Stimulated activated CD4-positive, alpha-beta T cell treated with anti-CD3 and anti-CD28 coated beads, Interleukin-12 subunit alpha, Interleukin-12 subunit beta, amount 100 ng/mL, for 4 hours (primary cell): ENCODE data around the gene SLC32A1.

Experiments used
- DNase-seq: peaks from one replicate; pipeline ENCODE4 v3.0.0-alpha.2; 2020

Gene SLC32A1

DNA sequence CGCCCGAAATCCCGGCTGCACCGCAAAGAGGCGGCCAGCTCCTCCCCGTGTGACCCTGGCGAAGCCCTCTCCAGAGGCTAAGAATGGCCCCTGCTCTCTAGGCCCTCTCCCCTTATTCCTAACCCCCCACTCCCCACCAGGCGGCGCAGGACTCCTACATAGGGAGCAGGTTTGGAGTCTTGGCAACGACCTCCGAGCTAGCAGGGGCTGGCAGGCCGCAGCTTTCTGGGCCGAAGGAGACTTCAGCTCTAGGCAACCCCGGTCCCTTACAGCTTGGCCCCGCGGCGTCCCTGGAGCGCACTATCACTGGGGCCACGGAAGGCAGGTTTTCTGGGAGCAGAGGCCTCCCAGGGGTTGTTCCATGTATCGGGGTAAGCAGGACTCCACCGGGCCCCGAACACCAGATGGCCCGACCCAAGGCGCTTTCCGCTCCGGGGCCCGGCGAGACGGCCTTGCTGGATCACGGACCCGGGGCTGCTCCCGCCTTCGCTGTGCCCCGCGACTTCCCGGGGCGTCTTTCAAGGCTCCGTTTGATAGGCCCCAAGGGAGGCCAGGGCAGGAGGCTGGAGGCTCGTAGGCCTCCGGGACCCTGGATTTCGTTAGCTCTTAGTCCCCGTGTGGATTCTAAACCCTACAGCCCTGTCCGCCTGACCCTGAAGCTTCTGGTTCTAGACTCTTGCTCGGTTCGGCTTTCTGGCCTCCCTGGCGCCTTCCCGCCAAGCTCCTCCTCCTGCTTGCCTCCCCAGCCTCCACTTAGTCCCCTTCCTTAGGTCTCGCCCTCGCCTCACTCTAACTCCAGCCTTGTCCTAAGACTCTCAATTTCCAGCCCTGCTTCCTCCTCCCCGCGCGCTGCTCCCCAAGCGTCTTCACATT is 1.9 kb downstream of the SLC32A1 start:
- peak; percentile 33 for DNase-seq

GRCh38 chr20:38726804-38727606 is 2.7 kb downstream of the SLC32A1 start:
- DNase-seq, result peak; percentile 57

DNA sequence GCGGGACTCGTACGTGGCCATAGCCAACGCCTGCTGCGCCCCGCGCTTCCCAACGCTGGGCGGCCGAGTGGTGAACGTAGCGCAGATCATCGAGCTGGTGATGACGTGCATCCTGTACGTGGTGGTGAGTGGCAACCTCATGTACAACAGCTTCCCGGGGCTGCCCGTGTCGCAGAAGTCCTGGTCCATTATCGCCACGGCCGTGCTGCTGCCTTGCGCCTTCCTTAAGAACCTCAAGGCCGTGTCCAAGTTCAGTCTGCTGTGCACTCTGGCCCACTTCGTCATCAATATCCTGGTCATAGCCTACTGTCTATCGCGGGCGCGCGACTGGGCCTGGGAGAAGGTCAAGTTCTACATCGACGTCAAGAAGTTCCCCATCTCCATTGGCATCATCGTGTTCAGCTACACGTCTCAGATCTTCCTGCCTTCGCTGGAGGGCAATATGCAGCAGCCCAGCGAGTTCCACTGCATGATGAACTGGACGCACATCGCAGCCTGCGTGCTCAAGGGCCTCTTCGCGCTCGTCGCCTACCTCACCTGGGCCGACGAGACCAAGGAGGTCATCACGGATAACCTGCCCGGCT is 3.4 kb downstream of the SLC32A1 start:
- DNase-seq, result no peak

DNA sequence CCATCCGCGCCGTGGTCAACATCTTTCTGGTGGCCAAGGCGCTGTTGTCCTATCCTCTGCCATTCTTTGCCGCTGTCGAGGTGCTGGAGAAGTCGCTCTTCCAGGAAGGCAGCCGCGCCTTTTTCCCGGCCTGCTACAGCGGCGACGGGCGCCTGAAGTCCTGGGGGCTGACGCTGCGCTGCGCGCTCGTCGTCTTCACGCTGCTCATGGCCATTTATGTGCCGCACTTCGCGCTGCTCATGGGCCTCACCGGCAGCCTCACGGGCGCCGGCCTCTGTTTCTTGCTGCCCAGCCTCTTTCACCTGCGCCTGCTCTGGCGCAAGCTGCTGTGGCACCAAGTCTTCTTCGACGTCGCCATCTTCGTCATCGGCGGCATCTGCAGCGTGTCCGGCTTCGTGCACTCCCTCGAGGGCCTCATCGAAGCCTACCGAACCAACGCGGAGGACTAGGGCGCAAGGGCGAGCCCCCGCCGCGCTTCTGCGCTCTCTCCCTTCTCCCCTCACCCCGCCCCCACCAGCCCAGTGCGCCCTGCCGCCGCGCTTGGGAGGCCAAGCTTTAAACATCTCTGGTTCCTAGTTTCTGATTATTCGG is 4.0 kb downstream of the SLC32A1 start:
- DNase-seq, result peak; percentile 5

- no peak for DNase-seq
Observed at GRCh38 chr20:38728911-38729642, 4.8 kb downstream of the SLC32A1 start.

DNA sequence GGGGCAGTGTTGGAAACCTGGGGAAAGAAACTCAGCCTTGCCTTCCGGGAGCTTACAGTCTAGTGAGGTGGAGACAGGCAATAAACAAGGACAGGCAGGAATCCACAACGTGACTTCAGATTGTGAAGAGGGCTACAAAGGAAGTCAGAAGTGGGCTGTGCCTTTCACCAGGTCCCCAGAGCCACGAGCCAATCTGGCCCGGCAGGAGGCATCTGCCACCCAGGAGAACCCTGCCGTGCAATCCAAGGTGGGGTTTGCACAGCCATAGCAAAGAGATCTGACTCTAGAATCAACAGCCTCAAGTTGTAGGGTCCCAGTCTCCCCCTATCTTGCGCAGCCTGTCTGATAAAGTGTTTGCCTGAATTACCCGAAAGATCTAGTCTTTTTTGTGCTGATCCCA is 5.5 kb downstream of the SLC32A1 start:
- no peak for DNase-seq

DNA sequence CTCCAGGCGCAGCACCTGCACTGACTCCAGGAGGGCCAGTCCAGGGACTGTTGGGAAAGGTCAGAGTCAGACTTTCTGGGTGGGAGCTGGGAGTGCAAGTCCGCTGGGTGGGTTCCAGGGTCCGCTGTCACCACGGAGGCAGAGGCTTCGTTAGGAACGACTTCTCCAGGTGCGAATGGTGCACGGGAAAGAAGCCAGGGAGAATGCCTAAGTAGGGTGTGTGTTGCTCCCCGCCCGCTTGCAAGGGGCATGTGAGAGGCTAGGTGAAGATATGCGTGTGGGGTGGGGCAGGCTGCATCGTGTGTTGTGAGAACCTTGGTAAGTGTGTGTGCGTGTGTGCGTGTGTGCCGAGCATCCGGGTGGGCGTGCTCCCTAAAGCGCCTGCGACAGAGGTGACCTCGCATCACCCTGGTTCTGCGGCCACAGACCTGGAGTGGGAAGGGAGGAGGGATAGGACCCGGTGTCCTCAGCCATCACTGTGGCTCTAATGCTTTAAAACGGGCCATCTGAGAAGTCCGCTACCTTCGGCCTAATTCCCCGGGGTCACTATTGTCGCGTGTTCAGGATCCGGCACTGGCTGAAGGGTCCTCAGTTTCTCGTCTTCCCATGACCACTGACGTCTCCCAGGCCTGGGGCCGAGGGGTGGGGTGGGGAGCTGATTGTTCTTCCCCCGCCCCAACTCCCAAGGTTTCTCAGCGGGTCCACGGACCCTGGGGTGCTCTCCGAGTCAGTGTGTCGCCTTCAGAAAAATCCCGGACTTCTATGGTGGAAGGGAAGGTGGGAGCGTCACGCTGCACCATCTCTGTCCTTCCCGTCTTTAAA is 6.1 kb downstream of the SLC32A1 start:
- DNase-seq, result peak; percentile 4

GRCh38 chr20:38730989-38731737 is 6.9 kb downstream of the SLC32A1 start:
- peak; percentile 84 for DNase-seq

- DNase-seq, result no peak
Observed at GRCh38 chr20:38731738-38732113, 7.4 kb downstream of the SLC32A1 start.

DNA sequence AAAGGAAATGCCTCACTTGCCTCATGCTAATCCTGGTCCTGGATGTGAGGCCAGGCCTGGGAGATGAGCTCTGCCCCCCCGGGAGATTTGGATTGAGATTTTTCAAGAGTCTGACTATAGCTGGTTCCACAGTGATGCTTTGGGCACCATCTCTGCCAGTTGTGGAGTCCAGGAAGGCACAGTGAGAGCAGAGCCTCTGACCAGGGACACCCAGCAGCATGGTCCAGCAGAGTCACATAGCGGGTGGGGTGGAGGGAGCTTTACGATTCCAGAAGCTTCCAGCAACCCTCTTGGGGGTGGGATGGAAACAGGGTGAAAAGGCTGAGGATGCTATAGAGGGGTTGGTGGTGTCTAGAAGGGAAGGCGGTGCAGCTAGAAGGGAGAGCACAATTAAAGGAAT is 8.7 kb downstream of the SLC32A1 start:
- DNase-seq, result no peak

DNA sequence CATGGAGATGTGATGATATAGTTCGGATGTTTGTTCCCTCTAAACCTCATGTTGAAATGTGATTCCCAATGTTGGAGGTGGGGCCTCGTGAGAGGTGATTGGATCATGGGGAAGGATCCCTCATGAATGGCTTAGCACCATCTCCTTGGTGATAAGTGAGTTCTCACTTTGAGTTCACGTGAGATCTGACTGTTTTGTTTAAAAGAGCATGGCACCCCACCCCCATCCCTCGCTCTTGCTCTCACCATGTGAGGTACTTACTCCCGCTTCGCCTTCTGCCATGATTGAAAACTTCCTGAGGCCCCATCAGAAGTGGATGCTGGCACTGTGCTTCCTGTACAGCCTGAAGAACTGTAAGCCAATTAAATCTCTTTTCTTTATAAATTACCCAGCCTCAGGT is 10.9 kb downstream of the SLC32A1 start:
- no peak for DNase-seq

- no peak for DNase-seq
Observed at GRCh38 chr20:38737887-38738286, 13.6 kb downstream of the SLC32A1 start.

DNA sequence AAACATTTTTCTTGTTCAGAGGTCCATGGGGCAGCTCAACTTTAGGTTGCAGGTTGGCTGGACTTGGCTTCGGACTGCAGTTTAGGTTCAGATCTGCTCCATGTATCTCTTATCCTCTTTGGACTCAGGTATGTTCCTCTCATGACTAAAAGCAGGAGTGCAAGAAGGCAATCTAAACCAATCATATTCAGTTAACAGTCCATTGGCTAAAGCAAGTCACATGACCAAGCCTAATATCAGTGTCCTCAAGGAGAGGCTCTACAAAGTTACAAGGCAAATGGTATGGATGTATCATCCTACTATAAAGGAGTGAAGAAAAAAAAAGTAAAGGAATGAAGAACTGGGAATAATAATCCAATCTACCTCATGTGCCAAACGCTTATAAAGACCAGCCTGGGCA is 21.5 kb downstream of the SLC32A1 start:
- no peak for DNase-seq

- no peak for DNase-seq
Observed at GRCh38 chr20:38747495-38748096, 23.3 kb downstream of the SLC32A1 start.

- peak; percentile 99 for DNase-seq
Observed at GRCh38 chr20:38748097-38748860, 24.0 kb downstream of the SLC32A1 start, which contains the start of gene ACTR5. Gene ACTR5, plus strand, starts transcription at chr20:38748460. Its CDS starts 19 bp downstream, at chr20:38748479.

GRCh38 chr20:38748861-38749149 is 24.5 kb downstream of the SLC32A1 start:
- DNase-seq, result peak; percentile 61

DNA sequence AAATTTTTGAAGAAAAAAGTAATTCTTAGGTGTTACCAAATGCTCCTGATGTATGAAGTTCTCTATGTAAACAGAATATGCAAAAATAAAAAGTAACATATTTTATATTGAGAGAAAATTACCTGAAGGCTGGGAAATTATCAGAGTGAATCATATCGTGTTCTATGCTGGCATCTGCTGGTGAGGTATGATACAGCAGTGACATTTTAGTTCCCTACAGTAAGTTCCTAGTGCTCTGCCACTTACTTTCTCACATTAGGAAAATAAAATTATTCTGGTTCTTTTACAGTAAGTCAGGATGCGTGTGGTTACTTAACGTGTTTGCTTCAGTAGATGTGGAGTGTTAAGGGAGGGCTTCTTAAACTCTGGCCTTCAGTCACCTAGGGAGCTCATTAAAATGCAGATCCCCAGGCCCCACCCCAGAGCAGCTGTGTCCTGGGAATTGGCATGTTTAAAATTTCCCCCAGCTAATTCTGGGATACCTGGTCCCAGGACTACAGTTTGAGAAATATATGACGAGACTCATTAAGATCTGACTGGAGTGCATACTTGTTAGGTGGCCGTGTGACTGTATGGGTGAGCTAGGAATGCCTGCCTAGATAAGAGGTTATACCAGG is 27.2 kb downstream of the SLC32A1 start:
- peak; percentile 3 for DNase-seq

GRCh38 chr20:38752029-38752428 is 27.7 kb downstream of the SLC32A1 start:
- DNase-seq, result no peak

- no peak for DNase-seq
Observed at GRCh38 chr20:38754924-38755323, 30.6 kb downstream of the SLC32A1 start.
